ENCODE data around the gene SLCO4A1.

DNA sequence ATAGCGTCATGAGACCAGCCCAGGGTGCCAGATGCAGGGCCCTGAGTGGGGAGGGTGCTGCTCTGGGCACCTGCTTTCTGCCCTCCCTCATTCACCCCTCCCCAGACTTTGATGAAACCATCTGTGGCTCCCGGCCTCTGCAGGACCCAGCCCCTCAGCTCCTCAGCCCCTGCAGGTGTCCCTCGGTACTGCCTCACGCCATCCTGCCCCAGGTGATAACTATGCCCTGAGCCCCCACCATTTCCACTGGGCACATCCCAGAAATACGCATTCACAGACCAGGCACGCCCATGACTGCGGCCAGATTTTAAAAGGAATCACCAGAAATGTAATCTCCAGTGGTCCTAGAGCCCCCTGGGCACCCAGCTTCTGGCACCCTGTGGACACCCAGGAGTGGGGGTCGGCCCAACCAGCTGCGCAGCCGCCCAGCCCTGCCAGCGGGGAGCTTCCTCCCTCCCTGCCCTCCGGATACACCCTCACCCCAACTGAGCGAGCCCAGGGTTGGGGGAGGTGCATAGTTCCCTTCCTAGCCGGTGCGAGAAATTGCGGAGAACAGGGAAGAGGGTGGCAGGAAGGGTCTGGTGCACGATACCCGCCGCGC lies 65.7 kb downstream of the SLCO4A1 start:
- TF ChIP-seq, protein P1, sequence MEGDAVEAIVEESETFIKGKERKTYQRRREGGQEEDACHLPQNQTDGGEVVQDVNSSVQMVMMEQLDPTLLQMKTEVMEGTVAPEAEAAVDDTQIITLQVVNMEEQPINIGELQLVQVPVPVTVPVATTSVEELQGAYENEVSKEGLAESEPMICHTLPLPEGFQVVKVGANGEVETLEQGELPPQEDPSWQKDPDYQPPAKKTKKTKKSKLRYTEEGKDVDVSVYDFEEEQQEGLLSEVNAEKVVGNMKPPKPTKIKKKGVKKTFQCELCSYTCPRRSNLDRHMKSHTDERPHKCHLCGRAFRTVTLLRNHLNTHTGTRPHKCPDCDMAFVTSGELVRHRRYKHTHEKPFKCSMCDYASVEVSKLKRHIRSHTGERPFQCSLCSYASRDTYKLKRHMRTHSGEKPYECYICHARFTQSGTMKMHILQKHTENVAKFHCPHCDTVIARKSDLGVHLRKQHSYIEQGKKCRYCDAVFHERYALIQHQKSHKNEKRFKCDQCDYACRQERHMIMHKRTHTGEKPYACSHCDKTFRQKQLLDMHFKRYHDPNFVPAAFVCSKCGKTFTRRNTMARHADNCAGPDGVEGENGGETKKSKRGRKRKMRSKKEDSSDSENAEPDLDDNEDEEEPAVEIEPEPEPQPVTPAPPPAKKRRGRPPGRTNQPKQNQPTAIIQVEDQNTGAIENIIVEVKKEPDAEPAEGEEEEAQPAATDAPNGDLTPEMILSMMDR (conservative IDR thresholded peaks at IDR 0.05 in 1 of 2, IDR thresholded peaks at IDR 0.05 in 1 of 2; ENCODE audit: low read depth in 1 of 2, low read length in 2 of 2), result peak in 1 of 2 donors; percentile 37
- no peak for TF ChIP-seq EZH2 (IDR thresholded peaks at IDR 0.05; ENCODE audit: low read length, missing control alignments)

Data from fibroblast of lung (primary cell).